Liver (tissue), 3 donors: ENCODE data around the gene ANKRD29.

ENCODE experiments used
- CTCF ChIP-seq: fragments of 150-350 bp; IDR thresholded peaks from 2 replicates; pipeline ENCODE4 v1.5.1; 2017; ENCODE audit warnings: improper control_type of control experiment, low read depth, low read length; ENCODE audit not compliant: missing input control
- EGR1 ChIP-seq, 2 donors: IDR thresholded peaks; 2 replicates each; pipeline ENCODE4 v1.6.1; 2016 to 2018; ENCODE audit warnings: antibody characterized with exemption in 2 of 2, low read depth in 2 of 2
- GABPA ChIP-seq, 2 donors: IDR thresholded peaks in 1 of 2; conservative IDR thresholded peaks in 1 of 2; 2 replicates each; pipeline ENCODE4 v1.6.1; 2016; ENCODE audit warnings: antibody characterized with exemption in 2 of 2, mild to moderate bottlenecking in 1 of 2, moderate library complexity in 1 of 2
- HNF4A ChIP-seq, 2 donors: conservative IDR thresholded peaks; 2 replicates each; pipeline ENCODE4 v1.6.1; 2016; ENCODE audit warnings: antibody characterized with exemption in 2 of 2, mild to moderate bottlenecking in 2 of 2
- JUND ChIP-seq, 2 donors: IDR thresholded peaks; 2 replicates each; pipeline ENCODE4 v1.6.1; 2016; ENCODE audit warnings: antibody characterized with exemption in 2 of 2
- MAX ChIP-seq: IDR thresholded peaks from 2 replicates; pipeline ENCODE4 v1.6.1; 2016; ENCODE audit warnings: antibody characterized with exemption
- NR2F2 ChIP-seq: IDR thresholded peaks from 2 replicates; pipeline ENCODE4 v1.6.1; 2016; ENCODE audit warnings: antibody characterized with exemption
- RAD21 ChIP-seq, 2 donors: IDR thresholded peaks; 2 replicates each; pipeline ENCODE4 v1.6.1; 2016; ENCODE audit warnings: antibody characterized with exemption in 2 of 2, mild to moderate bottlenecking in 2 of 2
- SP1 ChIP-seq: IDR thresholded peaks from 2 replicates; pipeline ENCODE4 v1.6.1; 2018; ENCODE audit warnings: antibody characterized with exemption, mild to moderate bottlenecking
- TAF1 ChIP-seq: conservative IDR thresholded peaks from 2 replicates; pipeline ENCODE4 v1.6.1; 2016; ENCODE audit warnings: antibody characterized with exemption, mild to moderate bottlenecking
- YY1 ChIP-seq: IDR thresholded peaks from 2 replicates; pipeline ENCODE4 v1.6.1; 2016; ENCODE audit warnings: antibody characterized with exemption, mild to moderate bottlenecking
- TF ChIP-seq, protein P1 (sequence below): IDR thresholded peaks from 2 replicates; pipeline ENCODE4 v1.6.1; 2016; ENCODE audit warnings: antibody characterized with exemption
- TF ChIP-seq, protein P2 (sequence below): IDR thresholded peaks from 2 replicates; pipeline ENCODE4 v1.6.1; 2016; ENCODE audit warnings: antibody characterized with exemption, mild to moderate bottlenecking
- donor health status: healthy.
- donor health status: healthy.

DNA sequence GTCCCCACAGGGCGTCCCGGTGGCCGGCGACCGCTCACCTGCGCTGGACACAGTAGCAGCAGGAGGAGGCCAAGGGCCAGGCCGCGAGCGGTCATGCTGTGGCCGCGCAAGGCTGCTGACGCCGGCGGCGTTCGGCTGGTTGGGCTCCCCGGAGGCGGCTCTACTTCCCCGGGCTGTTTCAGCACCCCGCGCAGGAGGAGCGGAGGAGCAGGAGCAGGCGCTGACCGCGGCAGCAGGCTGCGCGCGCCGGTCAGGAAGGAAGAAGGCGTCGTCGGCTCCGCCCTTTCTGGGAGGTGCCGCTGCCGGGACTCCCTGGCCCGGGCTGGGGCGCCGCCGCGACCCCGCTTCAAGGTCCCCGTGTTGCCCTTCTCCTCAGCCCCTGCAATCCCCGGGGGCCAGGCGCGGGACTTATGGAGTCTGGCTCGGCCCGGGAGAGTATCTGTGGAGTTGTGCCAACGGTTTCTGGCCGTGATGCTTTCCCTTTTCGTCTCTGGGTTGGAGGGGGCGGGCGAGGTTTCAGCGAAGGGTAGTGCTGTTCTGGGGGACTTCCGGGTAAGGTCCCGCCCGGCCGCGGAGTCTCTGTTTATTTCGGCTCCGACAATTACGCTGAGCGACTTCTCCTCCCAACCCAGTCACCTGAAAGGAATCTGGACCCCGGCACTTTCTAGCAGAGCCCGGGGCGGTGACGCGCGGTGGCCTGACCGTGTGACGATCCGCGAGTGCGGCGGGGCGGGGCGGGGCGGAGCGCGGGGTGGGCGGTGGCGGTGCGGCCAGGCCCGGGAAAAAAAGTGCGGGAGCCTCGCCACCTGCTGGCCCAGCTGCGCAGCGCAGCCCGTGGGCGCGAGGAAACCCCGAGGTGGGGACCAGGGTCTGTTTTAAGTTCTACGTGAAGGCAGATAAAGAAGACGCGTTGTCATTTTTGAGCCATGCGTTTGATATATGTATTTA, 76.2 kb downstream of the ANKRD29 start, which contains the start of gene NPC1:
- TF ChIP-seq YY1 (peak; percentile 62), EGR1 (IDR thresholded peaks at IDR 0.05; ENCODE audit: low read depth in 2 of 2) (no peak), CTCF (peak; percentile 94), RAD21 (IDR thresholded peaks at IDR 0.05) (peak; percentile 76 to 80), TAF1 (peak; percentile 64), SP1 (peak; percentile 23), MAX (no peak), GABPA (IDR thresholded peaks at IDR 0.05 in 1 of 2, conservative IDR thresholded peaks at IDR 0.05 in 1 of 2) (peak in 1 of 2 donors; percentile 58), JUND (IDR thresholded peaks at IDR 0.05) (peak in 1 of 2 donors; percentile 68), NR2F2 (no peak), HNF4A (conservative IDR thresholded peaks at IDR 0.05) (peak; percentile 51 to 53)
- TF ChIP-seq, protein P1, sequence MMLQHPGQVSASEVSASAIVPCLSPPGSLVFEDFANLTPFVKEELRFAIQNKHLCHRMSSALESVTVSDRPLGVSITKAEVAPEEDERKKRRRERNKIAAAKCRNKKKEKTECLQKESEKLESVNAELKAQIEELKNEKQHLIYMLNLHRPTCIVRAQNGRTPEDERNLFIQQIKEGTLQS: no peak
- TF ChIP-seq, protein P2, sequence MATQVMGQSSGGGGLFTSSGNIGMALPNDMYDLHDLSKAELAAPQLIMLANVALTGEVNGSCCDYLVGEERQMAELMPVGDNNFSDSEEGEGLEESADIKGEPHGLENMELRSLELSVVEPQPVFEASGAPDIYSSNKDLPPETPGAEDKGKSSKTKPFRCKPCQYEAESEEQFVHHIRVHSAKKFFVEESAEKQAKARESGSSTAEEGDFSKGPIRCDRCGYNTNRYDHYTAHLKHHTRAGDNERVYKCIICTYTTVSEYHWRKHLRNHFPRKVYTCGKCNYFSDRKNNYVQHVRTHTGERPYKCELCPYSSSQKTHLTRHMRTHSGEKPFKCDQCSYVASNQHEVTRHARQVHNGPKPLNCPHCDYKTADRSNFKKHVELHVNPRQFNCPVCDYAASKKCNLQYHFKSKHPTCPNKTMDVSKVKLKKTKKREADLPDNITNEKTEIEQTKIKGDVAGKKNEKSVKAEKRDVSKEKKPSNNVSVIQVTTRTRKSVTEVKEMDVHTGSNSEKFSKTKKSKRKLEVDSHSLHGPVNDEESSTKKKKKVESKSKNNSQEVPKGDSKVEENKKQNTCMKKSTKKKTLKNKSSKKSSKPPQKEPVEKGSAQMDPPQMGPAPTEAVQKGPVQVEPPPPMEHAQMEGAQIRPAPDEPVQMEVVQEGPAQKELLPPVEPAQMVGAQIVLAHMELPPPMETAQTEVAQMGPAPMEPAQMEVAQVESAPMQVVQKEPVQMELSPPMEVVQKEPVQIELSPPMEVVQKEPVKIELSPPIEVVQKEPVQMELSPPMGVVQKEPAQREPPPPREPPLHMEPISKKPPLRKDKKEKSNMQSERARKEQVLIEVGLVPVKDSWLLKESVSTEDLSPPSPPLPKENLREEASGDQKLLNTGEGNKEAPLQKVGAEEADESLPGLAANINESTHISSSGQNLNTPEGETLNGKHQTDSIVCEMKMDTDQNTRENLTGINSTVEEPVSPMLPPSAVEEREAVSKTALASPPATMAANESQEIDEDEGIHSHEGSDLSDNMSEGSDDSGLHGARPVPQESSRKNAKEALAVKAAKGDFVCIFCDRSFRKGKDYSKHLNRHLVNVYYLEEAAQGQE: peak; percentile 96
